Progenitor cell of endocrine pancreas (in vitro differentiated cells): ENCODE results near the gene TDO2. TPM values are rescaled to one million over a fixed set of nuclear protein-coding genes. Genes with fewer than 3 reads are reported as not detected.

ENCODE experiments used
- DNase-seq: peaks from one replicate; pipeline ENCODE4 v3.0.0; 2021; ENCODE audit warnings: low spot score; ENCODE audit not compliant: unreplicated experiment
- H3K27ac Mint-ChIP-seq: 2 replicates; pipeline ENCODE4 v1.8.0; 2021; ENCODE audit warnings: mild to moderate bottlenecking, moderate library complexity, mixed read lengths
- H3K27me3 Mint-ChIP-seq: 2 replicates; pipeline ENCODE4 v1.8.0; 2021; ENCODE audit warnings: mixed read lengths
- H3K36me3 Mint-ChIP-seq: 2 replicates; pipeline ENCODE4 v1.8.0; 2022; ENCODE audit warnings: mixed read lengths; ENCODE audit not compliant: insufficient read depth
- H3K4me1 Mint-ChIP-seq: 2 replicates; pipeline ENCODE4 v1.8.0; 2021; ENCODE audit warnings: low read depth, mixed read lengths
- H3K4me3 Mint-ChIP-seq: 2 replicates; pipeline ENCODE4 v1.8.0; 2021; ENCODE audit warnings: low read depth, mild to moderate bottlenecking, moderate library complexity, mixed read lengths
- H3K9me3 Mint-ChIP-seq: 2 replicates; pipeline ENCODE4 v1.8.0; 2021; ENCODE audit warnings: low read depth, mixed read lengths
- total RNA-seq: library from RNA; stranded (reverse); gene quantifications from 2 replicates; pipeline ENCODE4 v1.2.1, GENCODE V29; 2021
- TF ChIP-seq, protein P1 (sequence below): fragments of 200-600 bp; sonication (generic); IDR thresholded peaks from one replicate; pipeline ENCODE4 v1.5.0; 2021; ENCODE audit warnings: antibody characterized with exemption, mild to moderate bottlenecking; ENCODE audit not compliant: unreplicated experiment

Gene TDO2
- total RNA-seq, 1 donor from 2014 or later, result 0.46 TPM

- Mint-ChIP-seq H3K36me3 (no peaks in the 10 kb centered on the region), H3K27ac (no peak overlapping the region), H3K9me3 (no peaks in the 10 kb centered on the region), H3K27me3 (no peaks in the 10 kb centered on the region), H3K4me1 (peaks cover 8% of the 10 kb centered on the region), H3K4me3 (no peak overlapping the region)
- DNase-seq, result no peak
- TF ChIP-seq, protein P1, sequence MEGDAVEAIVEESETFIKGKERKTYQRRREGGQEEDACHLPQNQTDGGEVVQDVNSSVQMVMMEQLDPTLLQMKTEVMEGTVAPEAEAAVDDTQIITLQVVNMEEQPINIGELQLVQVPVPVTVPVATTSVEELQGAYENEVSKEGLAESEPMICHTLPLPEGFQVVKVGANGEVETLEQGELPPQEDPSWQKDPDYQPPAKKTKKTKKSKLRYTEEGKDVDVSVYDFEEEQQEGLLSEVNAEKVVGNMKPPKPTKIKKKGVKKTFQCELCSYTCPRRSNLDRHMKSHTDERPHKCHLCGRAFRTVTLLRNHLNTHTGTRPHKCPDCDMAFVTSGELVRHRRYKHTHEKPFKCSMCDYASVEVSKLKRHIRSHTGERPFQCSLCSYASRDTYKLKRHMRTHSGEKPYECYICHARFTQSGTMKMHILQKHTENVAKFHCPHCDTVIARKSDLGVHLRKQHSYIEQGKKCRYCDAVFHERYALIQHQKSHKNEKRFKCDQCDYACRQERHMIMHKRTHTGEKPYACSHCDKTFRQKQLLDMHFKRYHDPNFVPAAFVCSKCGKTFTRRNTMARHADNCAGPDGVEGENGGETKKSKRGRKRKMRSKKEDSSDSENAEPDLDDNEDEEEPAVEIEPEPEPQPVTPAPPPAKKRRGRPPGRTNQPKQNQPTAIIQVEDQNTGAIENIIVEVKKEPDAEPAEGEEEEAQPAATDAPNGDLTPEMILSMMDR, result no peak
Observed at GRCh38 chr4:155906554-155907247, 3.2 kb downstream of the TDO2 start.

DNA sequence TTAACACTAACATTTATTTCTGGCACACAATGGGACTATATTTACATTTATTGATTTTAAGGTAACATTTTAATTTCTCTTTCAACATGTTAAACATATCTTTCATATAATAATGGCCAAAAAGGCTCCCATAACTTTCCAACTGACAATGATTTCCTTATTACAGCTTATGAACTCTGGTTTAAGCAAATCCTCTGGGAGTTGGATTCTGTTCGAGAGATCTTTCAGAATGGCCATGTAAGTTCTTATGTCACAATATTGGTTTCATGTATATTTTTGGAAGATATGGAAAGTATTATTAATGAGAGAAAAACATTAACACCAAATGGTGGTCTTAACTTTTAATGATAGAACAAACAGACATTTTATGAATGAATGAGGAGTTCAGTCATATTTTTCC is 4.1 kb downstream of the TDO2 start:
- Mint-ChIP-seq H3K27ac (no peak overlapping the region), H3K9me3 (no peaks in the 10 kb centered on the region), H3K27me3 (no peaks in the 10 kb centered on the region), H3K4me1 (peaks cover 8% of the 10 kb centered on the region), H3K4me3 (no peak overlapping the region), H3K36me3 (no peaks in the 10 kb centered on the region)
- TF ChIP-seq, protein P1, result no peak
- DNase-seq, result no peak

DNA sequence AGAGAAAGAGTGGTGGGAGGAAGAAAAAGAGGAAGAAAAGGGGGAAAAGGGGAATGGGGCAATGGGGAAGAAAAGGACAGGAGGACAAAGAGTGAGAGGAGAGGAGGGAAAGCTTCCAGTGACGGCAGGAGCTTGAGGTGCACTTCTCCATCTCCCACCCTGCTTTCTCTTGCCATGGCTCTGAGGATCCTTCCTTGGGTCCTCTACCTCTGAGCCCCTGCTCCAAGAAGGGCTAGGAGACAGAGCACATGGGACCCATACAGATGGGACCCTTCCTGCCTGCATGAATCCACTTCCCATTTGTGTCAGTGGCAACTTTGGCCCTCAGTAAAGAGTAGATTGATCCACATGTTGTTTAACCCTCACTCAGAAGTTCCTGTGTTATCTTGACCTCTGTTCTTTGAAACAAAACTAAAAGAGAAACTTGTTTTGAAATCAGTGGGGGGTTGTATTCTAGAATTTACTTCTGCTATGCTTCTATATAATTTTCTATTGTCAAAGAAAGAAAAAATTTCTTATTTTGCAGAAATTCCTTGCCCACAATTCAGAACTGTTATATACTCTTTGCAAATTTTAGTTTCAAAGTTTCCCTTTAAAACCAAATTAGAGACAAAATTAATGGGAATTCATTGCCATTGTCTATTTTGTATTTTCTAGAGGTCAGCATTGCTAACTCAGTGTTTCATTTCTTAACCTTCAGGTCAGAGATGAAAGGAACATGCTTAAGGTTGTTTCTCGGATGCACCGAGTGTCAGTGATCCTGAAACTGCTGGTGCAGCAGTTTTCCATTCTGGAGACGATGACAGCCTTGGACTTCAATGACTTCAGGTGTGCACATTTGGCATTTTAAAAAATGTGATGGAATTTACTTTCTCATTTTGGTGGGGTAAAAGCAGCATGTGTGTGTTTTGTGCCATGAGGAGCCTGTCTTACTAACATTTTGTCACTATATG is 5.0 kb downstream of the TDO2 start:
- TF ChIP-seq, protein P1, result no peak
- H3K27me3 Mint-ChIP-seq, result no peaks in the 10 kb centered on the region
- DNase-seq, result no peak
- no peaks in the 10 kb centered on the region for H3K36me3 Mint-ChIP-seq
- no peak overlapping the region for H3K27ac Mint-ChIP-seq
- H3K9me3 Mint-ChIP-seq, result no peaks in the 10 kb centered on the region
- no peak overlapping the region for H3K4me3 Mint-ChIP-seq
- H3K4me1 Mint-ChIP-seq, result peaks cover 8% of the 10 kb centered on the region

DNA sequence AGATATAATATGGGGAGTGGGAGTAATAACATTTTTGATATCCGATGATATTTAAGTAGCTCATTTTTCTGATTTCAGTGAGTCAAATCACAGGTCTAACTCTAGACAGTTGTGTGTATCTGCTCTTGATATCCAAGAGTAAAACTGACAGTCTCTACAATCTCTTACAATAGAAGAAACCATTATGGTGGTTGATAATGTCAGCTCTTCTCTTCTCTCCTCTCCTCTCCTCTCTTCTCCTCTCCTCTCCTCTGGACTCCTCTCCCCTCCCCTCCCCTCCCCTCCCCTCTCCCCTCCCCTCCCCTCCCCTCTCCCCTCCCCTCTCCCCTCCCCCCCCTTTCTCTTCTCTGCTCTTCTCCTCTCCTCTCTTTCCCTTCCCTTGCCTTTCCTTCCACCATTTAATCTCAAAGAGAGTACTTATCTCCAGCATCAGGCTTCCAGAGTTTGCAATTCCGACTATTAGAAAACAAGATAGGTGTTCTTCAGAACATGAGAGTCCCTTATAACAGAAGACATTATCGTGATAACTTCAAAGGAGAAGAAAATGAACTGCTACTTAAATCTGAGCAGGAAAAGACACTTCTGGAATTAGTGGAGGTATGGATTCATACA is 6.2 kb downstream of the TDO2 start:
- Mint-ChIP-seq H3K4me1 (no peaks in the 10 kb centered on the region), H3K27ac (no peak overlapping the region), H3K4me3 (no peak overlapping the region), H3K36me3 (no peaks in the 10 kb centered on the region), H3K27me3 (no peaks in the 10 kb centered on the region), H3K9me3 (no peaks in the 10 kb centered on the region)
- DNase-seq, result no peak
- TF ChIP-seq, protein P1, result no peak

DNA sequence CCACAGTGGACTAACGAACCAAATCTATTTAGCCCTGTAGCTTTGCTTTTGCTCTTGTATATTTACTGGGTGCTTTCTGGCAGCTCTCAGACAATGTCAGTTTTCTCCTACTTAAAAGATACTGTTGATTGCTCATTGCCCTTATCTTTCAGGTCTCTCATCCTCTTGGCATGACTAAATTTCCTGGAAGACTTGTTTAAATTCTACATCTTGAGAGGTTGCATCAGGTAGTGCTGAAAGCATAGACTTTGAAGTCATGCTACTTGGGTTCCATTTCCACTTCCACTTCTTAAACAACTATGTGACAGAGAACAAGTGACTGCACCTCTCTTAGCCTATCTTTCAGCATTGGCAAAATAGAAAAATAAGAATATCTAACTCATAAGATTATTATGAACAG is 8.4 kb downstream of the TDO2 start:
- Mint-ChIP-seq H3K9me3 (no peaks in the 10 kb centered on the region), H3K4me3 (no peak overlapping the region), H3K27me3 (no peaks in the 10 kb centered on the region), H3K27ac (no peak overlapping the region), H3K4me1 (no peaks in the 10 kb centered on the region), H3K36me3 (no peaks in the 10 kb centered on the region)
- no peak for DNase-seq
- TF ChIP-seq, protein P1, result no peak
